Right atrium auricular region (tissue), 2 donors: ENCODE results near the gene GRIN3A. TPM values are rescaled to one million over a fixed set of nuclear protein-coding genes. Genes with fewer than 3 reads are reported as not detected.

Experiments used
- DNase-seq: peaks from one replicate; pipeline ENCODE4 v3.0.0-alpha.2; 2019; ENCODE audit warnings: low spot score
- H3K27ac ChIP-seq, 2 donors: fragments of 200-600 bp; sonication (generic); 1 replicate in 1 of 2; 2 replicates in 1 of 2; pipeline ENCODE4 v1.5.1; 2016 to 2019
- H3K27me3 ChIP-seq, 2 donors: fragments of 200-600 bp; sonication (generic); one replicate each; pipeline versions ENCODE4 v1.5.1 to v1.6.0; 2017 to 2019
- H3K36me3 ChIP-seq: fragments of 200-600 bp; sonication (generic); one replicate; pipeline ENCODE4 v1.5.1; 2016
- H3K4me1 ChIP-seq, 2 donors: fragments of 200-600 bp; sonication (generic); one replicate each; pipeline versions ENCODE4 v1.5.1 to v1.6.0; 2017 to 2019
- H3K4me3 ChIP-seq, 2 donors: fragments of 200-600 bp; sonication (generic); 1 replicate in 1 of 2; 2 replicates in 1 of 2; pipeline ENCODE4 v1.5.1; 2017 to 2019; ENCODE audit warnings: mild to moderate bottlenecking in 1 of 2, moderate library complexity in 1 of 2
- H3K9me3 ChIP-seq, 2 donors: fragments of 200-600 bp; sonication (generic); one replicate each; pipeline ENCODE4 v1.5.1; 2019
- total RNA-seq, 2 donors: library from RNA; depleted of rRNA; stranded (reverse); fragments of >200 nt; gene quantifications; one replicate each; pipeline ENCODE4 v1.1.0, GENCODE V29; 2016
- TF ChIP-seq, protein P1 (sequence below), 2 donors: fragments of 200-600 bp; sonication (generic); IDR thresholded peaks; one replicate each; pipeline ENCODE4 v1.5.1; 2019; ENCODE audit warnings: antibody characterized with exemption in 2 of 2

GRIN3A gene
- total RNA-seq, 2 donors from 2014 or later = 0.44 TPM; not detected in 1

DNA sequence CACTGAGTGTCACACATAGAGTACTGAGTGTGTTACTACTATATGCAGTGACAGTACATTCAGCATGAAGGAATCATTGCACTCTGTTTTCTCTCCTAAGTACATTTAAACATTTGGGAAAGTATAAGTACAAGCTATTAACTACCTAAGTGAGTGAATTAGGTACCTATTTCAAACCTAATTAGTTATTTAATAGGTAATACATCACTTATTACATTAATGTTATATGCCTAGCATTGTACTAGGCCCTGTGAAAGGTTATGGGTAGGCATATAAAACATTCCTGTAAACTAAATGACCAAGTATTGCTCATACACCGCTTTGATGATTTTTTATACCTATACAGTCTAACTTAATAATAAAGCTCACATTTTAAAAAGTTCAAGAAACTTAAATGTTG lies 118.0 kb downstream of the GRIN3A start:
- no peaks in the 10 kb centered on the region for H3K36me3 ChIP-seq
- no peak overlapping the region for H3K4me3 ChIP-seq
- no peaks in the 10 kb centered on the region for H3K27me3 ChIP-seq
- DNase-seq = no peak
- no peak overlapping the region for H3K27ac ChIP-seq
- TF ChIP-seq, protein P1, sequence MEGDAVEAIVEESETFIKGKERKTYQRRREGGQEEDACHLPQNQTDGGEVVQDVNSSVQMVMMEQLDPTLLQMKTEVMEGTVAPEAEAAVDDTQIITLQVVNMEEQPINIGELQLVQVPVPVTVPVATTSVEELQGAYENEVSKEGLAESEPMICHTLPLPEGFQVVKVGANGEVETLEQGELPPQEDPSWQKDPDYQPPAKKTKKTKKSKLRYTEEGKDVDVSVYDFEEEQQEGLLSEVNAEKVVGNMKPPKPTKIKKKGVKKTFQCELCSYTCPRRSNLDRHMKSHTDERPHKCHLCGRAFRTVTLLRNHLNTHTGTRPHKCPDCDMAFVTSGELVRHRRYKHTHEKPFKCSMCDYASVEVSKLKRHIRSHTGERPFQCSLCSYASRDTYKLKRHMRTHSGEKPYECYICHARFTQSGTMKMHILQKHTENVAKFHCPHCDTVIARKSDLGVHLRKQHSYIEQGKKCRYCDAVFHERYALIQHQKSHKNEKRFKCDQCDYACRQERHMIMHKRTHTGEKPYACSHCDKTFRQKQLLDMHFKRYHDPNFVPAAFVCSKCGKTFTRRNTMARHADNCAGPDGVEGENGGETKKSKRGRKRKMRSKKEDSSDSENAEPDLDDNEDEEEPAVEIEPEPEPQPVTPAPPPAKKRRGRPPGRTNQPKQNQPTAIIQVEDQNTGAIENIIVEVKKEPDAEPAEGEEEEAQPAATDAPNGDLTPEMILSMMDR (IDR thresholded peaks at IDR 0.05) = no peak
- no peaks in the 10 kb centered on the region for H3K9me3 ChIP-seq
- no peaks in the 10 kb centered on the region for H3K4me1 ChIP-seq

GRCh38 chr9:101618698-101619097 lies 119.7 kb downstream of the GRIN3A start:
- Histone ChIP-seq H3K36me3 (no peaks in the 10 kb centered on the region), H3K4me1 (no peaks in the 10 kb centered on the region), H3K27ac (no peak overlapping the region), H3K9me3 (no peaks in the 10 kb centered on the region), H3K4me3 (no peak overlapping the region), H3K27me3 (no peaks in the 10 kb centered on the region)
- TF ChIP-seq, protein P1 (IDR thresholded peaks at IDR 0.05) = no peak
- no peak for DNase-seq

DNA sequence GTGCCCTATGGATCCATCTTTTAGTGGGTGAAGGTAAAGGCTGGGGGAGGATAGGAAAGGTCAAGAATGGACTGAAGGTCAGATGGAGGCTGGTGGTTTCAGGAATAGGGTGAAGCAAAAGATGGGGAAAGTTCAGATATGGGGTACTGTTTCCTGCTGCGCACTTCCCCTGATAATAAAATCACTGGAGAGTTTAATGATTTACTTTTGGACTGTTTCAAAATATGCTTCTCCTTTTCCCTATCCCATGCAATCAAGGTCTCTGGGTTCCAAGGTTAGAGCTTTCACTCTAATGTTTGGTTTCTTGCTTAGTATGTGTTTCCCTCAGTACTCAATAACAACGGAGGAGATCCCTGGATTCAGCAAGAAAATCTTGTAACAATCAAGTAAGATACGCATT lies 132.9 kb downstream of the GRIN3A start:
- Histone ChIP-seq H3K4me1 (no peaks in the 10 kb centered on the region), H3K9me3 (no peaks in the 10 kb centered on the region), H3K27me3 (no peaks in the 10 kb centered on the region), H3K36me3 (no peaks in the 10 kb centered on the region), H3K27ac (no peak overlapping the region), H3K4me3 (no peak overlapping the region)
- TF ChIP-seq, protein P1 (IDR thresholded peaks at IDR 0.05) = no peak
- DNase-seq = no peak

DNA sequence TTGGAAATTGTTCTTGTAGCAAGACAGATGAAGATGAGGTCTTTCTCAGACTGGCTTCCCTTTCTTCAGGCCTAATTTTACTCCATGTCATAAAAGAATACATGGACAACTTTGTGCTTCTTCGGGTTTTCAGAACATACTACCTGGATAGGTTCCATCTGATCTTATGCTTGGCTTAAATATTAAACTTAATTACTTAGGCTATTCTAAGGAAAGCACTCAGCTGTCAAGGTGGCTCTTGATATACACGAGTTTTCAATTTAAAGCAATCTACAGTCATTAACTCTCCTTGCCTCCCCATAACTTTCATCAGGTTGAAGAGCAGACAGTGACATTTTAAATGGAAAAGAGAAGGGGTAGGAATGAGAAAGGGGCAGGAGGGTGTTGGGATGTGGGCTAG lies 134.2 kb downstream of the GRIN3A start:
- Histone ChIP-seq H3K36me3 (no peaks in the 10 kb centered on the region), H3K27ac (no peak overlapping the region), H3K27me3 (no peaks in the 10 kb centered on the region), H3K9me3 (no peaks in the 10 kb centered on the region), H3K4me1 (no peaks in the 10 kb centered on the region), H3K4me3 (no peak overlapping the region)
- no peak for DNase-seq
- TF ChIP-seq, protein P1 (IDR thresholded peaks at IDR 0.05) = no peak

- Histone ChIP-seq H3K36me3 (no peaks in the 10 kb centered on the region), H3K9me3 (no peaks in the 10 kb centered on the region), H3K4me3 (no peak overlapping the region), H3K4me1 (no peaks in the 10 kb centered on the region), H3K27ac (no peak overlapping the region), H3K27me3 (no peaks in the 10 kb centered on the region)
- no peak for DNase-seq
- TF ChIP-seq, protein P1 (IDR thresholded peaks at IDR 0.05) = peak; percentile 53 to 75
Measured at GRCh38 chr9:101601904-101602765, 136.3 kb downstream of the GRIN3A start.
